A549 (cell line): ENCODE measurements around the gene KIF16B. TPM values are rescaled to one million over a fixed set of nuclear protein-coding genes. Genes with fewer than 3 reads are reported as not detected.

Experiments
- ATAC-seq, 2 experiments: fragments of 200-7000 bp in 1 of 2; fragments of >200 bp in 1 of 2; cut with Nextera tagmentation in 1 of 2; cut with Tn5 transposase in 1 of 2; 3 replicates each; pipeline versions ENCODE4 v1.8.0 to v1.9.1; 2018 to 2020; ENCODE audit warnings: mild to moderate bottlenecking in 1 of 2, moderate library complexity in 1 of 2
- CTCF ChIA-PET: fragments of 300-600 bp; sonication (Branson Sonifier 250); formaldehyde crosslinking; extraction: SDS; loops from one replicate; lab custom pipeline; 2021; ENCODE audit warnings: antibody characterized with exemption, inconsistent platforms; lab: Yijun Ruan, JAX
- POLR2A ChIA-PET: fragments of 350-600 bp; formaldehyde crosslinking; extraction: SDS; loops from one replicate; lab custom pipeline; 2021; ENCODE audit warnings: antibody characterized with exemption, inconsistent platforms; lab: Yijun Ruan, JAX
- DNase-seq, 2 experiments: peaks; one replicate each; pipeline versions ENCODE4 v3.0.0 to v3.0.0-alpha.2; 2011 to 2016; ENCODE audit warnings: low read depth in 1 of 2, low spot score in 1 of 2
- FAIRE-seq: peaks from 2 replicates; lab custom pipeline; 2011; peaks lifted over from hg19 to GRCh38; lab: Jason Lieb, UNC
- H3K27ac ChIP-seq, 2 experiments: fragments of >200 bp; sonication (Bioruptor Twin); formaldehyde crosslinking; 3 replicates each; pipeline ENCODE4 v1.5.1; 2016 to 2017
- H3K4me1 ChIP-seq: fragments of >200 bp; sonication (Bioruptor Twin); formaldehyde crosslinking; 3 replicates; pipeline ENCODE4 v1.6.1; 2016
- H3K4me2 ChIP-seq: fragments of >200 bp; sonication (Bioruptor Twin); formaldehyde crosslinking; 3 replicates; pipeline ENCODE4 v1.6.1; 2016
- H3K4me3 ChIP-seq: fragments of >200 bp; sonication (Bioruptor Twin); formaldehyde crosslinking; 3 replicates; pipeline ENCODE4 v1.5.1; 2016
- H3K9me3 ChIP-seq: fragments of >200 bp; sonication (Bioruptor Twin); formaldehyde crosslinking; 3 replicates; pipeline ENCODE4 v1.6.1; 2016
- BHLHE40 ChIP-seq: IDR thresholded peaks from 2 replicates; pipeline ENCODE4 v1.6.1; 2012; ENCODE audit warnings: low read depth, low read length, inconsistent platforms
- EP300 ChIP-seq, 2 experiments: fragments of >200 bp; sonication (Bioruptor Twin); formaldehyde crosslinking; IDR thresholded peaks; 2 replicates in 1 of 2; 3 replicates in 1 of 2; pipeline ENCODE4 v1.6.1; 2016 to 2017
- FOSL2 ChIP-seq, 2 experiments: fragments of 450-650 bp in 1 of 2; fragments of >200 bp in 1 of 2; sonication (Bioruptor Twin) in 1 of 2; formaldehyde crosslinking; IDR thresholded peaks; 2 replicates each; pipeline versions ENCODE4 v1.5.0 to v1.6.1; 2016 to 2020; ENCODE audit warnings: mild to moderate bottlenecking in 1 of 2, moderate library complexity in 1 of 2
- HOXB5 ChIP-seq: fragments of 250-450 bp; sonication (Bioruptor Pico); IDR thresholded peaks from 2 replicates; pipeline ENCODE4 v1.5.0; 2020; ENCODE audit warnings: mild to moderate bottlenecking, moderate library complexity
- JUN ChIP-seq, 2 experiments: fragments of >200 bp; sonication (Bioruptor Twin); formaldehyde crosslinking; IDR thresholded peaks; 2 replicates in 1 of 2; 3 replicates in 1 of 2; pipeline ENCODE4 v1.6.1; 2016 to 2017
- KDM1A ChIP-seq: fragments of 200-600 bp; sonication (generic); IDR thresholded peaks from 2 replicates; pipeline ENCODE4 v1.6.1; 2016; ENCODE audit warnings: low read depth, mild to moderate bottlenecking
- KDM5A ChIP-seq: fragments of 200-600 bp; sonication (generic); IDR thresholded peaks from 2 replicates; pipeline ENCODE4 v1.6.1; 2016; ENCODE audit warnings: antibody characterized with exemption, mild to moderate bottlenecking
- MAFK ChIP-seq: fragments of 450-650 bp; IDR thresholded peaks from 2 replicates; pipeline ENCODE4 v1.6.1; 2014; ENCODE audit not compliant: partially characterized antibody
- MYC ChIP-seq: IDR thresholded peaks from 2 replicates; pipeline ENCODE4 v1.6.1; 2012; ENCODE audit warnings: mild to moderate bottlenecking, inconsistent platforms, low read length, improper control_type of control experiment, borderline replicate concordance
- NFE2L2 ChIP-seq: fragments of 150-350 bp; conservative IDR thresholded peaks from 2 replicates; pipeline ENCODE4 v1.6.1; 2014; ENCODE audit warnings: low read length
- NPAS2 ChIP-seq: fragments of 250-450 bp; sonication (Bioruptor Pico); IDR thresholded peaks from 2 replicates; pipeline ENCODE4 v1.8.0; 2022; ENCODE audit warnings: mild to moderate bottlenecking, moderate library complexity, borderline replicate concordance
- NR3C1 ChIP-seq: fragments of >200 bp; sonication (Bioruptor Twin); formaldehyde crosslinking; IDR thresholded peaks from 3 replicates; pipeline ENCODE4 v1.6.1; 2017
- PHF8 ChIP-seq: fragments of 200-600 bp; sonication (generic); IDR thresholded peaks from 2 replicates; pipeline ENCODE4 v1.6.1; 2016; ENCODE audit warnings: low read depth, mild to moderate bottlenecking, antibody characterized with exemption, moderate library complexity, borderline replicate concordance
- RAD21 ChIP-seq, 2 experiments: fragments of >200 bp in 1 of 2; sonication (Bioruptor Twin) in 1 of 2; formaldehyde crosslinking in 1 of 2; IDR thresholded peaks in 1 of 2; conservative IDR thresholded peaks in 1 of 2; 2 replicates in 1 of 2; 3 replicates in 1 of 2; pipeline ENCODE4 v1.6.1; 2012 to 2018; ENCODE audit warnings: inconsistent platforms in 1 of 2
- RARB ChIP-seq: fragments of 250-450 bp; sonication (Bioruptor Pico); IDR thresholded peaks from 2 replicates; pipeline ENCODE4 v1.8.0; 2021; ENCODE audit warnings: mild to moderate bottlenecking, moderate library complexity
- RCOR1 ChIP-seq: fragments of 150-350 bp; IDR thresholded peaks from 2 replicates; pipeline ENCODE4 v1.6.1; 2014; ENCODE audit warnings: antibody characterized with exemption, low read length, low read depth
- RNF2 ChIP-seq: fragments of 200-600 bp; sonication (generic); IDR thresholded peaks from 2 replicates; pipeline ENCODE4 v1.6.1; 2016; ENCODE audit warnings: low read depth, mild to moderate bottlenecking, antibody characterized with exemption, moderate library complexity, borderline replicate concordance
- SREBF2 ChIP-seq: fragments of 450-650 bp; IDR thresholded peaks from 2 replicates; pipeline ENCODE4 v1.6.1; 2014; ENCODE audit warnings: mild to moderate bottlenecking, moderate library complexity
- TP53 ChIP-seq: fragments of 250-450 bp; sonication (Bioruptor Pico); IDR thresholded peaks from 2 replicates; pipeline ENCODE4 v1.5.0; 2021; ENCODE audit warnings: mild to moderate bottlenecking, moderate library complexity
- ZNF302 ChIP-seq: fragments of 250-450 bp; sonication (Bioruptor Pico); IDR thresholded peaks from 2 replicates; pipeline ENCODE4 v1.9.0; 2021; ENCODE audit warnings: inconsistent platforms, mild to moderate bottlenecking, moderate library complexity
- WGBS: methylation state at CpG from one replicate; pipeline ENCODE4 v1.1.6; 2017; ENCODE audit errors: missing lambda C conversion rate; 5-methylcytosine and 5-hydroxymethylcytosine counted together
- polyA plus RNA-seq, 4 experiments: library from polyadenylated mRNA; depleted of rRNA in 3 of 4; stranded (reverse); fragments of >200 nt; fragmentation: RNase III in 1 of 4; extraction: RNeasy Plus Mini Kit Qiagen cat#74134 plus additional on column Dnase treatment in 1 of 4; gene quantifications; 2 replicates in 3 of 4; 3 replicates in 1 of 4; pipeline ENCODE4 v1.2.3, GENCODE V29; 2011 to 2017
- TF ChIP-seq, protein P1 (sequence below): IDR thresholded peaks from 2 replicates; pipeline ENCODE4 v1.6.1; 2012
- TF ChIP-seq, protein P2 (sequence below): fragments of >200 bp; sonication (Bioruptor Twin); formaldehyde crosslinking; IDR thresholded peaks from 3 replicates; pipeline ENCODE4 v1.5.1; 2016
- TF ChIP-seq, protein P3 (sequence below): fragments of 200-600 bp; sonication (generic); IDR thresholded peaks from 2 replicates; pipeline ENCODE4 v1.6.1; 2016; ENCODE audit warnings: antibody characterized with exemption, mild to moderate bottlenecking, moderate library complexity
- TF ChIP-seq, protein P4 (sequence below): fragments of 150-350 bp; IDR thresholded peaks from 2 replicates; pipeline ENCODE4 v1.6.1; 2014; ENCODE audit warnings: low read depth, mild to moderate bottlenecking, low read length
- TF ChIP-seq, protein P5 (sequence below): IDR thresholded peaks from 2 replicates; pipeline ENCODE4 v1.6.1; 2012; ENCODE audit warnings: low read depth, borderline replicate concordance
- TF ChIP-seq, protein P6 (sequence below): fragments of 450-650 bp; IDR thresholded peaks from 2 replicates; pipeline ENCODE4 v1.6.1; 2014; ENCODE audit warnings: antibody characterized with exemption

The KIF16B gene
- polyA plus RNA-seq, 2 of the 4 experiments (the other 2 are of a cell fraction) = 14.1 to 23.3 TPM

DNA sequence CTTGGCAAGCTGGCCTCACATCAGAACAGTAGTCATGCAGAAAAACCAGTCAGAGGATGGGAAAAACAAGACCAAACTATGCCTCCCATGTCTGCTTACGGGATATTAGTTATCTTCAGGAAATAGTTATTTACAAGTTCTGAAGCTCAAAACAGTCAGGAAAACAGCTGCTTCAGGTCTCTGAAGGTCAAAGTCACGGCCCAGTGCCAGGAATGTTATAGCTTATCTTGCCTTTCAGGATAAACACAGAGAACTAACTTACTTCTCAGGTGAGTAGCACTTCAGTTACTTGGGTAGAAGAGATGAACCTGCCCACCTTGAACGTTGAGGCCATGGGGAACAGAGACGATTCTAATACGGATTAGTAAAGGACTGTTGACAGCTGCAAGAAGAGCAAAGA is 310.7 kb downstream of the KIF16B start:
- FAIRE-seq (no peak), ATAC-seq (no peak), DNase-seq (no peak)
- ChIA-PET POLR2A (no interaction called here), CTCF (interaction anchor here (1.0 kb wide), 1 partner anchor 16 kb away, joined by 3 read pairs; no protein-coding TSS in a partner anchor)
- Histone ChIP-seq H3K4me3 (no peak overlapping the region), H3K27ac (no peak overlapping the region), H3K4me1 (no peaks in the 10 kb centered on the region), H3K4me2 (no peak overlapping the region), H3K9me3 (peaks cover 3% of the 10 kb centered on the region; the same call in 1 of the 3 replicates)
- no peak for TF ChIP-seq HOXB5 (CRISPR knock-in tag)
- no peak for TF ChIP-seq RARB (CRISPR knock-in tag)
- TF ChIP-seq ZNF302 (CRISPR knock-in tag) = no peak
- no peak for TF ChIP-seq FOSL2 (IDR thresholded peaks at IDR 0.05)
- TF ChIP-seq FOSL2 (CRISPR knock-in tag; IDR thresholded peaks at IDR 0.05) = no peak
- no peak for TF ChIP-seq BHLHE40
- TF ChIP-seq RCOR1 = no peak
- no peak for TF ChIP-seq JUN (IDR thresholded peaks at IDR 0.05)
- TF ChIP-seq RAD21 (conservative IDR thresholded peaks at IDR 0.05 in 1 of 2, IDR thresholded peaks at IDR 0.05 in 1 of 2) = no peak
- TF ChIP-seq MYC = no peak
- TF ChIP-seq EP300 (IDR thresholded peaks at IDR 0.05) = no peak
- TF ChIP-seq, protein P1, sequence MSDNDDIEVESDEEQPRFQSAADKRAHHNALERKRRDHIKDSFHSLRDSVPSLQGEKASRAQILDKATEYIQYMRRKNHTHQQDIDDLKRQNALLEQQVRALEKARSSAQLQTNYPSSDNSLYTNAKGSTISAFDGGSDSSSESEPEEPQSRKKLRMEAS = no peak
- TF ChIP-seq, protein P2, sequence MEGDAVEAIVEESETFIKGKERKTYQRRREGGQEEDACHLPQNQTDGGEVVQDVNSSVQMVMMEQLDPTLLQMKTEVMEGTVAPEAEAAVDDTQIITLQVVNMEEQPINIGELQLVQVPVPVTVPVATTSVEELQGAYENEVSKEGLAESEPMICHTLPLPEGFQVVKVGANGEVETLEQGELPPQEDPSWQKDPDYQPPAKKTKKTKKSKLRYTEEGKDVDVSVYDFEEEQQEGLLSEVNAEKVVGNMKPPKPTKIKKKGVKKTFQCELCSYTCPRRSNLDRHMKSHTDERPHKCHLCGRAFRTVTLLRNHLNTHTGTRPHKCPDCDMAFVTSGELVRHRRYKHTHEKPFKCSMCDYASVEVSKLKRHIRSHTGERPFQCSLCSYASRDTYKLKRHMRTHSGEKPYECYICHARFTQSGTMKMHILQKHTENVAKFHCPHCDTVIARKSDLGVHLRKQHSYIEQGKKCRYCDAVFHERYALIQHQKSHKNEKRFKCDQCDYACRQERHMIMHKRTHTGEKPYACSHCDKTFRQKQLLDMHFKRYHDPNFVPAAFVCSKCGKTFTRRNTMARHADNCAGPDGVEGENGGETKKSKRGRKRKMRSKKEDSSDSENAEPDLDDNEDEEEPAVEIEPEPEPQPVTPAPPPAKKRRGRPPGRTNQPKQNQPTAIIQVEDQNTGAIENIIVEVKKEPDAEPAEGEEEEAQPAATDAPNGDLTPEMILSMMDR = no peak
- TF ChIP-seq NPAS2 (CRISPR knock-in tag) = no peak
- TF ChIP-seq RNF2 = no peak
- 34% methylated on average over 5 of the region's 5 CpGs for WGBS

DNA sequence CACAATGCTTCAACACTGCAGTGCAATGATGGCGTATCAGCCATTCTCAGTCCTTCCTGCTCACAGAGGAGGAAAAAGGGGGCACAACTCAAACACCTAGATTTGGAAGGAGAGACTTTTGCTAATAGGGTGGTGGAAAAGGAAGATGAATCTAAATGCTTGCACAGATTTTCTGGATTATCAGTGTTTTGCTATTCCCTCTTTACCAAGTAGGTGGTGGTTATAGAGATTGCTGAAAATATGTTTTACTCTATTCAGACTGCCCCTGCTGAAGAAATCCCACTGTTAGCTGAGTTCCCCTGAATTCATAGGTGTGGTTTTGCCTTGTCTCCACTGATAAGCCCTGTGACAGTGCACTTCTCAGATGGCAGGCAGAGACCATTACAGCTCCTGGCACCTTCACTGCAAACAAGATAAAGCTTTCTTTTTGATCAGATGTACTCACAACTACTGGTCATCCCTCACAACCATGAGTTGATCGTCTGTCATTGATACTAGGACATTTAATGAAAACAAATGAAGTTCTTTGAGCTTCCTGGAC is 311.4 kb downstream of the KIF16B start:
- no peaks in the 10 kb centered on the region for H3K4me1 ChIP-seq
- no peak overlapping the region for H3K4me2 ChIP-seq
- ATAC-seq (no peak), FAIRE-seq (no peak), DNase-seq (no peak)
- H3K4me3 ChIP-seq = no peak overlapping the region
- peaks cover 3% of the 10 kb centered on the region; the same call in 1 of the 3 replicates for H3K9me3 ChIP-seq
- ChIA-PET POLR2A (no interaction called here), CTCF (interaction anchor here (1.0 kb wide), 1 partner anchor 17 kb away, joined by 3 read pairs; no protein-coding TSS in a partner anchor)
- H3K27ac ChIP-seq = no peak overlapping the region
- TF ChIP-seq PHF8 (no peak), KDM5A (no peak), SREBF2 (no peak), FOSL2 (IDR thresholded peaks at IDR 0.05) (no peak), FOSL2 (CRISPR knock-in tag; IDR thresholded peaks at IDR 0.05) (no peak), NR3C1 (no peak), RCOR1 (no peak), TP53 (CRISPR knock-in tag) (no peak), RAD21 (conservative IDR thresholded peaks at IDR 0.05 in 1 of 2, IDR thresholded peaks at IDR 0.05 in 1 of 2) (no peak), NFE2L2 (no peak), KDM1A (no peak), MAFK (no peak)
- TF ChIP-seq, protein P3, sequence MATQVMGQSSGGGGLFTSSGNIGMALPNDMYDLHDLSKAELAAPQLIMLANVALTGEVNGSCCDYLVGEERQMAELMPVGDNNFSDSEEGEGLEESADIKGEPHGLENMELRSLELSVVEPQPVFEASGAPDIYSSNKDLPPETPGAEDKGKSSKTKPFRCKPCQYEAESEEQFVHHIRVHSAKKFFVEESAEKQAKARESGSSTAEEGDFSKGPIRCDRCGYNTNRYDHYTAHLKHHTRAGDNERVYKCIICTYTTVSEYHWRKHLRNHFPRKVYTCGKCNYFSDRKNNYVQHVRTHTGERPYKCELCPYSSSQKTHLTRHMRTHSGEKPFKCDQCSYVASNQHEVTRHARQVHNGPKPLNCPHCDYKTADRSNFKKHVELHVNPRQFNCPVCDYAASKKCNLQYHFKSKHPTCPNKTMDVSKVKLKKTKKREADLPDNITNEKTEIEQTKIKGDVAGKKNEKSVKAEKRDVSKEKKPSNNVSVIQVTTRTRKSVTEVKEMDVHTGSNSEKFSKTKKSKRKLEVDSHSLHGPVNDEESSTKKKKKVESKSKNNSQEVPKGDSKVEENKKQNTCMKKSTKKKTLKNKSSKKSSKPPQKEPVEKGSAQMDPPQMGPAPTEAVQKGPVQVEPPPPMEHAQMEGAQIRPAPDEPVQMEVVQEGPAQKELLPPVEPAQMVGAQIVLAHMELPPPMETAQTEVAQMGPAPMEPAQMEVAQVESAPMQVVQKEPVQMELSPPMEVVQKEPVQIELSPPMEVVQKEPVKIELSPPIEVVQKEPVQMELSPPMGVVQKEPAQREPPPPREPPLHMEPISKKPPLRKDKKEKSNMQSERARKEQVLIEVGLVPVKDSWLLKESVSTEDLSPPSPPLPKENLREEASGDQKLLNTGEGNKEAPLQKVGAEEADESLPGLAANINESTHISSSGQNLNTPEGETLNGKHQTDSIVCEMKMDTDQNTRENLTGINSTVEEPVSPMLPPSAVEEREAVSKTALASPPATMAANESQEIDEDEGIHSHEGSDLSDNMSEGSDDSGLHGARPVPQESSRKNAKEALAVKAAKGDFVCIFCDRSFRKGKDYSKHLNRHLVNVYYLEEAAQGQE = no peak
- TF ChIP-seq, protein P4, sequence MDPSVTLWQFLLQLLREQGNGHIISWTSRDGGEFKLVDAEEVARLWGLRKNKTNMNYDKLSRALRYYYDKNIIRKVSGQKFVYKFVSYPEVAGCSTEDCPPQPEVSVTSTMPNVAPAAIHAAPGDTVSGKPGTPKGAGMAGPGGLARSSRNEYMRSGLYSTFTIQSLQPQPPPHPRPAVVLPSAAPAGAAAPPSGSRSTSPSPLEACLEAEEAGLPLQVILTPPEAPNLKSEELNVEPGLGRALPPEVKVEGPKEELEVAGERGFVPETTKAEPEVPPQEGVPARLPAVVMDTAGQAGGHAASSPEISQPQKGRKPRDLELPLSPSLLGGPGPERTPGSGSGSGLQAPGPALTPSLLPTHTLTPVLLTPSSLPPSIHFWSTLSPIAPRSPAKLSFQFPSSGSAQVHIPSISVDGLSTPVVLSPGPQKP = no peak
- TF ChIP-seq, protein P5, sequence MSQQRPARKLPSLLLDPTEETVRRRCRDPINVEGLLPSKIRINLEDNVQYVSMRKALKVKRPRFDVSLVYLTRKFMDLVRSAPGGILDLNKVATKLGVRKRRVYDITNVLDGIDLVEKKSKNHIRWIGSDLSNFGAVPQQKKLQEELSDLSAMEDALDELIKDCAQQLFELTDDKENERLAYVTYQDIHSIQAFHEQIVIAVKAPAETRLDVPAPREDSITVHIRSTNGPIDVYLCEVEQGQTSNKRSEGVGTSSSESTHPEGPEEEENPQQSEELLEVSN = no peak
- TF ChIP-seq, protein P6, sequence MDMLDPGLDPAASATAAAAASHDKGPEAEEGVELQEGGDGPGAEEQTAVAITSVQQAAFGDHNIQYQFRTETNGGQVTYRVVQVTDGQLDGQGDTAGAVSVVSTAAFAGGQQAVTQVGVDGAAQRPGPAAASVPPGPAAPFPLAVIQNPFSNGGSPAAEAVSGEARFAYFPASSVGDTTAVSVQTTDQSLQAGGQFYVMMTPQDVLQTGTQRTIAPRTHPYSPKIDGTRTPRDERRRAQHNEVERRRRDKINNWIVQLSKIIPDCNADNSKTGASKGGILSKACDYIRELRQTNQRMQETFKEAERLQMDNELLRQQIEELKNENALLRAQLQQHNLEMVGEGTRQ = no peak
- 50% methylated on average over 2 of the region's 2 CpGs for WGBS
